C4-2B (cell line): ENCODE data around the gene PLA2G12A.

Experiments used
- ZFX ChIP-seq: fragments of 450-650 bp; IDR thresholded peaks from 2 replicates; pipeline ENCODE4 v1.6.1; 2017
- TF ChIP-seq, protein P1 (sequence below): fragments of 450-650 bp; conservative IDR thresholded peaks from 2 replicates; pipeline ENCODE4 v1.5.1; 2017; ENCODE audit warnings: mild to moderate bottlenecking

DNA sequence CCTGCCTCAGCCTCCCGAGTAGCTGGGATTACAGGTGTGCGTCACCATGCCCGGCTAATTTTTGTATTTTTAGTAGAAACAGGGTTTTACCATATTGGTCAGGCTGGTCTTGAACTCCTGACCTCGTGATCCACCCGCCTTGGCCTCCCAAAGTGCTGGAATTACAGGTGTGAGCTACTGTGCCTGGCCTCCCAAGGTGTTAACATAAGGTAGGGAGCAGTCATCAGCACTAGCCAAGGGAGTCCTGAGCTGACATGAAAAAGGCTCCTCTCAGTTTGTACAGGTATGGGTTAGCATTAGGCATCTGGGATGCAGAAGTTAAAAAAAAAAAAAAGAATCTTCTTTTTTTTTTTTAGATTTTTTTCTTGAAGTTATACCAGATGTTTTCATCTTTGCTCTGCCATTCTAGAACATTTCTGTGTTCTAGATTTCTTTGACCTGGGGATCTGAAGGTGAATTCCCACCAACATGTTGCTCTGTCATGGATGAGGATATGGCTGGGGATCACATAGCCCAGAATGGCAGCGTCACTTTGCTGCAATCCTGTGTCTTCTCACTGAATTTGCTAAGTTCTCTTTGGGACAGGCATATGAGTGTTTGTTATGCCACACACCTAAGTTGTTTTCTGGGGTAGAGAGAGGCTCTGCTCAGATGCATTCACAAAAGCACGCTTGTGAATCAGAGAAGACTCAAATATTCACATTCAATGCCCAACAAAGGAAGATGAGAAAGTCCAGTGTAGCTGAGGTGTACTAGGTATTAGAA, 24.4 kb upstream of the PLA2G12A start:
- TF ChIP-seq, protein P1, sequence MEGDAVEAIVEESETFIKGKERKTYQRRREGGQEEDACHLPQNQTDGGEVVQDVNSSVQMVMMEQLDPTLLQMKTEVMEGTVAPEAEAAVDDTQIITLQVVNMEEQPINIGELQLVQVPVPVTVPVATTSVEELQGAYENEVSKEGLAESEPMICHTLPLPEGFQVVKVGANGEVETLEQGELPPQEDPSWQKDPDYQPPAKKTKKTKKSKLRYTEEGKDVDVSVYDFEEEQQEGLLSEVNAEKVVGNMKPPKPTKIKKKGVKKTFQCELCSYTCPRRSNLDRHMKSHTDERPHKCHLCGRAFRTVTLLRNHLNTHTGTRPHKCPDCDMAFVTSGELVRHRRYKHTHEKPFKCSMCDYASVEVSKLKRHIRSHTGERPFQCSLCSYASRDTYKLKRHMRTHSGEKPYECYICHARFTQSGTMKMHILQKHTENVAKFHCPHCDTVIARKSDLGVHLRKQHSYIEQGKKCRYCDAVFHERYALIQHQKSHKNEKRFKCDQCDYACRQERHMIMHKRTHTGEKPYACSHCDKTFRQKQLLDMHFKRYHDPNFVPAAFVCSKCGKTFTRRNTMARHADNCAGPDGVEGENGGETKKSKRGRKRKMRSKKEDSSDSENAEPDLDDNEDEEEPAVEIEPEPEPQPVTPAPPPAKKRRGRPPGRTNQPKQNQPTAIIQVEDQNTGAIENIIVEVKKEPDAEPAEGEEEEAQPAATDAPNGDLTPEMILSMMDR = no peak
- no peak for TF ChIP-seq ZFX
